ENCODE results near the gene CROCC2.

- TF ChIP-seq, protein P1, sequence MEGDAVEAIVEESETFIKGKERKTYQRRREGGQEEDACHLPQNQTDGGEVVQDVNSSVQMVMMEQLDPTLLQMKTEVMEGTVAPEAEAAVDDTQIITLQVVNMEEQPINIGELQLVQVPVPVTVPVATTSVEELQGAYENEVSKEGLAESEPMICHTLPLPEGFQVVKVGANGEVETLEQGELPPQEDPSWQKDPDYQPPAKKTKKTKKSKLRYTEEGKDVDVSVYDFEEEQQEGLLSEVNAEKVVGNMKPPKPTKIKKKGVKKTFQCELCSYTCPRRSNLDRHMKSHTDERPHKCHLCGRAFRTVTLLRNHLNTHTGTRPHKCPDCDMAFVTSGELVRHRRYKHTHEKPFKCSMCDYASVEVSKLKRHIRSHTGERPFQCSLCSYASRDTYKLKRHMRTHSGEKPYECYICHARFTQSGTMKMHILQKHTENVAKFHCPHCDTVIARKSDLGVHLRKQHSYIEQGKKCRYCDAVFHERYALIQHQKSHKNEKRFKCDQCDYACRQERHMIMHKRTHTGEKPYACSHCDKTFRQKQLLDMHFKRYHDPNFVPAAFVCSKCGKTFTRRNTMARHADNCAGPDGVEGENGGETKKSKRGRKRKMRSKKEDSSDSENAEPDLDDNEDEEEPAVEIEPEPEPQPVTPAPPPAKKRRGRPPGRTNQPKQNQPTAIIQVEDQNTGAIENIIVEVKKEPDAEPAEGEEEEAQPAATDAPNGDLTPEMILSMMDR (IDR thresholded peaks at IDR 0.05), result no peak
- no peak for TF ChIP-seq POLR2A (IDR thresholded peaks at IDR 0.05)
- TF ChIP-seq POLR2AphosphoS5 (IDR thresholded peaks at IDR 0.05), result no peak
Measured at GRCh38 chr2:241041589-241042158, 135.5 kb downstream of the CROCC2 start.
